Mucosa of rectum (tissue), 2 donors: ENCODE results near the gene ANXA6.

Experiments
- H3K27ac ChIP-seq, 2 donors: one replicate each; pipeline ENCODE4 v1.7.0; 2013; ENCODE audit warnings: inconsistent platforms in 2 of 2, low read depth in 2 of 2, low read length in 2 of 2
- H3K27me3 ChIP-seq, 2 donors: one replicate each; pipeline ENCODE4 v1.7.0; 2013; ENCODE audit warnings: low read length in 2 of 2; ENCODE audit not compliant: control insufficient read depth in 2 of 2, insufficient read depth in 2 of 2
- H3K36me3 ChIP-seq, 2 donors: one replicate each; pipeline ENCODE4 v1.7.0; 2013; ENCODE audit warnings: low read length in 2 of 2; ENCODE audit not compliant: control insufficient read depth in 2 of 2, insufficient read depth in 2 of 2
- H3K4me1 ChIP-seq, 2 donors: one replicate each; pipeline ENCODE4 v1.7.0; 2013; ENCODE audit warnings: low read length in 2 of 2, mild to moderate bottlenecking in 1 of 2; ENCODE audit not compliant: control insufficient read depth in 2 of 2, insufficient read depth in 2 of 2
- H3K4me3 ChIP-seq, 2 donors: one replicate each; pipeline ENCODE4 v1.7.0; 2013; ENCODE audit warnings: low read length in 2 of 2
- H3K9ac ChIP-seq, 2 donors: one replicate each; pipeline ENCODE4 v1.7.0; 2013; ENCODE audit warnings: low read length in 2 of 2, low read depth in 1 of 2, mild to moderate bottlenecking in 1 of 2
- H3K9me3 ChIP-seq, 2 donors: one replicate each; pipeline ENCODE4 v1.7.0; 2013; ENCODE audit warnings: low read length in 2 of 2; ENCODE audit not compliant: control insufficient read depth in 2 of 2
- donor health status: healthy.
- donor health status: Normal muscosa, but diverticular disease.

ANXA6 gene

GRCh38 chr5:151086905-151087360, 70.6 kb downstream of the ANXA6 start:
- Histone ChIP-seq H3K4me1 (peaks cover 43 to 52% of the 10 kb centered on the region in 2 donors), H3K36me3 (no peaks in the 10 kb centered on the region)

GRCh38 chr5:151086192-151086869, 71.2 kb downstream of the ANXA6 start:
- Histone ChIP-seq H3K4me3 (peak overlapping the region; percentile 38 to 56), H3K4me1 (peaks cover 45 to 55% of the 10 kb centered on the region in 2 donors), H3K36me3 (no peaks in the 10 kb centered on the region), H3K9me3 (no peaks in the 10 kb centered on the region), H3K27me3 (no peaks in the 10 kb centered on the region), H3K9ac (peak overlapping the region; percentile 48 to 50), H3K27ac (peak overlapping the region; percentile 85 to 87)

More at GRCh38 chr5:151086905-151087360, 70.6 kb downstream of the ANXA6 start:
- Histone ChIP-seq H3K9me3 (no peaks in the 10 kb centered on the region), H3K4me3 (peak overlapping the region; percentile 38 to 56), H3K9ac (peak overlapping the region; percentile 48 to 50), H3K27me3 (no peaks in the 10 kb centered on the region), H3K27ac (peak overlapping the region; percentile 85 to 87)

GRCh38 chr5:151085517-151086041, 72.0 kb downstream of the ANXA6 start:
- H3K4me1 ChIP-seq: peaks cover 45 to 55% of the 10 kb centered on the region in 2 donors

GRCh38 chr5:151084363-151084762, 73.2 kb downstream of the ANXA6 start:
- Histone ChIP-seq H3K4me3 (no peak overlapping the region), H3K27me3 (no peaks in the 10 kb centered on the region), H3K36me3 (no peaks in the 10 kb centered on the region), H3K9ac (no peak overlapping the region), H3K9me3 (no peaks in the 10 kb centered on the region), H3K27ac (peak overlapping the region; percentile 85 to 87), H3K4me1 (peaks cover 54 to 64% of the 10 kb centered on the region in 2 donors)

More at GRCh38 chr5:151085517-151086041, 72.0 kb downstream of the ANXA6 start:
- no peaks in the 10 kb centered on the region for H3K27me3 ChIP-seq
- peak overlapping the region; percentile 85 to 87 for H3K27ac ChIP-seq
- no peaks in the 10 kb centered on the region for H3K9me3 ChIP-seq
- H3K9ac ChIP-seq: peak overlapping the region; percentile 50 to 52
- peak overlapping the region; percentile 18 to 45 for H3K4me3 ChIP-seq
- no peaks in the 10 kb centered on the region for H3K36me3 ChIP-seq

GRCh38 chr5:151083081-151083676, 74.4 kb downstream of the ANXA6 start:
- Histone ChIP-seq H3K27ac (peak overlapping the region; percentile 99), H3K9me3 (no peaks in the 10 kb centered on the region), H3K36me3 (no peaks in the 10 kb centered on the region), H3K9ac (peak overlapping the region; percentile 65 to 99), H3K4me3 (peak overlapping the region; percentile 20 to 32), H3K27me3 (no peaks in the 10 kb centered on the region), H3K4me1 (peaks cover 64 to 73% of the 10 kb centered on the region in 2 donors)

GRCh38 chr5:151082282-151082902, 75.2 kb downstream of the ANXA6 start:
- peak overlapping the region; percentile 99 to 100 for H3K9ac ChIP-seq
- peaks cover under 1 to 6% of the 10 kb centered on the region in 2 donors for H3K36me3 ChIP-seq
- H3K27me3 ChIP-seq: no peaks in the 10 kb centered on the region
- peak overlapping the region; percentile 17 to 96 for H3K4me3 ChIP-seq
- peak overlapping the region; percentile 99 for H3K27ac ChIP-seq
- peaks cover 72 to 76% of the 10 kb centered on the region in 2 donors for H3K4me1 ChIP-seq
- H3K9me3 ChIP-seq: no peaks in the 10 kb centered on the region

GRCh38 chr5:151081431-151082281, 75.9 kb downstream of the ANXA6 start:
- Histone ChIP-seq H3K9me3 (no peaks in the 10 kb centered on the region), H3K36me3 (peaks cover 7 to 11% of the 10 kb centered on the region in 2 donors), H3K27me3 (no peaks in the 10 kb centered on the region), H3K4me1 (peaks cover 69 to 73% of the 10 kb centered on the region in 2 donors), H3K9ac (peak overlapping the region; percentile 99 to 100), H3K27ac (peak overlapping the region; percentile 99), H3K4me3 (peak overlapping the region; percentile 88 to 96)

GRCh38 chr5:151080613-151081430, 76.8 kb downstream of the ANXA6 start, which contains the start of gene TNIP1:
TSS of gene TNIP1 (minus strand) at chr5:151081034. CDS start at chr5:151065095, 15,939 bp downstream.
- Histone ChIP-seq H3K36me3 (peaks cover 7 to 11% of the 10 kb centered on the region in 2 donors), H3K27me3 (no peaks in the 10 kb centered on the region), H3K9me3 (no peaks in the 10 kb centered on the region), H3K4me3 (peak within 1 kb of the TSS; percentile 88 to 96), H3K4me1 (peaks cover 61 to 72% of the 10 kb centered on the region in 2 donors), H3K9ac (peak within 1 kb of the TSS; percentile 99 to 100), H3K27ac (peak within 1 kb of the TSS; percentile 99)
